ENCODE measurements around the gene TTC7B. TPM values are rescaled to one million over a fixed set of nuclear protein-coding genes. Genes with fewer than 3 reads are reported as not detected.

Gene TTC7B
- polyA plus RNA-seq, 1 donor (not counting 4 experiments of a cell fraction or from before 2014, with no cell fraction given): 21.4 TPM

DNA sequence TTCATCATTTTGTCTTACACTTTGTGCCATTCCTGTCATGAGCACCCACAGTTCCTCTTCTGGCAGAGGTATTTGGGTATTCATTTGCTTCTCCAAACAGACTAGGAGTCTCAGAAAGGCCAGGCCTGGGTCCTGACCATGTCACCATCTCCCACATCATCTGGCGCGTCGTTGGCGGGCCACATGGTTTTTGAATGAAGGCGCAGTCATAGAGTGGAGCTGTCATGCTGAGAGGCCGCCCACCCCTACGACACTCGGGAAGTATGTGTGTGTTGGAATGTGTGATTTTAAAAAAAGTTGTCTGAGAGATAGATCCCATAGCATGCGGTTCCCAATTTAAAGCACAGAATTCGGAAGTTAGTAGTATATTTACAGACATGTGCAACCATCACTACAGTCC, 15.6 kb upstream of the TTC7B start:
- Histone ChIP-seq H3K4me3 (ENCODE audit: control insufficient read depth in 2 of 3, extremely low read depth in 1 of 3, insufficient read depth in 2 of 3, low read depth in 1 of 3, low read length in 3 of 3) (no peak overlapping the region), H3K9me3 (ENCODE audit: control insufficient read depth, low read depth, low read length) (no peaks in the 10 kb centered on the region), H2AFZ (ENCODE audit: control insufficient read depth, low read length) (no peak overlapping the region), H3K27me3 (ENCODE audit: control insufficient read depth, extremely low read depth, insufficient read depth, low read length) (no peaks in the 10 kb centered on the region), H4K20me1 (ENCODE audit: control insufficient read depth, extremely low read depth, insufficient read depth, low read length) (no peaks in the 10 kb centered on the region), H3K4me2 (ENCODE audit: control insufficient read depth, extremely low read depth, insufficient read depth, low read depth, low read length) (no peak overlapping the region), H3K27ac (ENCODE audit: control insufficient read depth, insufficient read depth, low read length) (no peak overlapping the region), H3K4me1 (ENCODE audit: control insufficient read depth, extremely low read depth, insufficient read depth, low read length) (peaks cover 8% of the 10 kb centered on the region), H3K36me3 (ENCODE audit: control insufficient read depth in 2 of 2, extremely low read depth in 1 of 2, insufficient read depth in 2 of 2, low read length in 2 of 2) (no peaks in the 10 kb centered on the region), H3K9ac (ENCODE audit: control insufficient read depth, extremely low read depth, insufficient read depth, low read length) (no peak overlapping the region), H3K79me2 (ENCODE audit: control insufficient read depth, insufficient read depth, low read length) (no peaks in the 10 kb centered on the region), H3K9me1 (ENCODE audit: control insufficient read depth, extremely low read depth, insufficient read depth, low read length) (no peaks in the 10 kb centered on the region)
- DNase-seq (ENCODE audit: low read depth, low spot score) (no peak), FAIRE-seq (no peak)
- dilution Hi-C loops (cut with MboI; ENCODE audit: extremely low pct_ligation_motif_present, low sequenced_read_pairs): no loop called here
- TF ChIP-seq, protein P1, sequence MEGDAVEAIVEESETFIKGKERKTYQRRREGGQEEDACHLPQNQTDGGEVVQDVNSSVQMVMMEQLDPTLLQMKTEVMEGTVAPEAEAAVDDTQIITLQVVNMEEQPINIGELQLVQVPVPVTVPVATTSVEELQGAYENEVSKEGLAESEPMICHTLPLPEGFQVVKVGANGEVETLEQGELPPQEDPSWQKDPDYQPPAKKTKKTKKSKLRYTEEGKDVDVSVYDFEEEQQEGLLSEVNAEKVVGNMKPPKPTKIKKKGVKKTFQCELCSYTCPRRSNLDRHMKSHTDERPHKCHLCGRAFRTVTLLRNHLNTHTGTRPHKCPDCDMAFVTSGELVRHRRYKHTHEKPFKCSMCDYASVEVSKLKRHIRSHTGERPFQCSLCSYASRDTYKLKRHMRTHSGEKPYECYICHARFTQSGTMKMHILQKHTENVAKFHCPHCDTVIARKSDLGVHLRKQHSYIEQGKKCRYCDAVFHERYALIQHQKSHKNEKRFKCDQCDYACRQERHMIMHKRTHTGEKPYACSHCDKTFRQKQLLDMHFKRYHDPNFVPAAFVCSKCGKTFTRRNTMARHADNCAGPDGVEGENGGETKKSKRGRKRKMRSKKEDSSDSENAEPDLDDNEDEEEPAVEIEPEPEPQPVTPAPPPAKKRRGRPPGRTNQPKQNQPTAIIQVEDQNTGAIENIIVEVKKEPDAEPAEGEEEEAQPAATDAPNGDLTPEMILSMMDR (optimal IDR thresholded peaks at IDR 0.05 in 1 of 3, IDR thresholded peaks at IDR 0.05 in 1 of 3, conservative IDR thresholded peaks at IDR 0.05 in 1 of 3; ENCODE audit: extremely low read depth in 1 of 3, insufficient read depth in 2 of 3, low read length in 3 of 3): no peak
- no peak for TF ChIP-seq EZH2 (IDR thresholded peaks at IDR 0.05; ENCODE audit: low read length)

DNA sequence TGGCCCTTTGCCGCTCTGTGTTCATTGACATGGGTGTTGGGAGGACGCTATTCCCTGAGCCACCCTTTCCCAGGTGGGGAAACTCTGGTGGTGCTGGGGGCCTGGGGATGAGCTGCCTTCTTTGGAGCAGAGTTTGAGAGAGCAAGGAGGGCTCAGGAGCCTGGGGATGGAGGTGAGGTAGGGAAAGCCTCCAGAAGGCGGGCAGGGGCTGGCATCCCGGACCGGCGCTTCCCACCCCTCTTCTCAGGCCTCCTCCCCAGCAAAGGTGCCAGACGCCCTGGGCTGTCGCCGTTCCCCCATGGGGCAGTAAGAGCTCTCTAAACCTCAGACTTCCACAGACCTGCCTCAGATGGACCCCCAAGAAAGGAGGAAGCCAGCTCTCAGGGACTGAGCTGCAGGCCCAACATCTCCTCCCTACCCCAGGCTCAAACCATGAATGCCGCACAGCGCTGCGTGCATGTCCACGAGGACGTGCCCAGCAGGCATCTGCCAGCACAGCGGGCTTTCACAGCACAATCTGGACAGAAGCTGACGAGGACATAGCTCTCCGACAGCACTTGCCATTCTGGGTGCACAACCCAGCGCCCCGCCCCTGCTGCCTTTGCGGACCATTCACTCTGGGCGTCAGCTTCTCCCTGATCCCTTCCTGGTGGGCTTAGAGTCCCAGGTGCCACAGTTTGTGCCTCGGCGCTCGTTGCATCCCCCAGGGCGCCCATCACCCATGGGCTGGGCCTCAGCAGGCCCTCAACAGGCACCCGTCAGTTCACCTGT, 14.9 kb upstream of the TTC7B start:
- H3K9ac ChIP-seq (ENCODE audit: control insufficient read depth, extremely low read depth, insufficient read depth, low read length): no peak overlapping the region
- H3K4me3 ChIP-seq (ENCODE audit: control insufficient read depth in 2 of 3, extremely low read depth in 1 of 3, insufficient read depth in 2 of 3, low read depth in 1 of 3, low read length in 3 of 3): no peak overlapping the region
- no peaks in the 10 kb centered on the region for H3K9me3 ChIP-seq (ENCODE audit: control insufficient read depth, low read depth, low read length)
- H3K27me3 ChIP-seq (ENCODE audit: control insufficient read depth, extremely low read depth, insufficient read depth, low read length): no peaks in the 10 kb centered on the region
- H3K4me1 ChIP-seq (ENCODE audit: control insufficient read depth, extremely low read depth, insufficient read depth, low read length): peaks cover 8% of the 10 kb centered on the region
- dilution Hi-C loops (cut with MboI; ENCODE audit: extremely low pct_ligation_motif_present, low sequenced_read_pairs): no loop called here
- H2AFZ ChIP-seq (ENCODE audit: control insufficient read depth, low read length): no peak overlapping the region
- no peaks in the 10 kb centered on the region for H3K36me3 ChIP-seq (ENCODE audit: control insufficient read depth in 2 of 2, extremely low read depth in 1 of 2, insufficient read depth in 2 of 2, low read length in 2 of 2)
- H3K79me2 ChIP-seq (ENCODE audit: control insufficient read depth, insufficient read depth, low read length): no peaks in the 10 kb centered on the region
- no peak for TF ChIP-seq EZH2 (IDR thresholded peaks at IDR 0.05; ENCODE audit: low read length)
- TF ChIP-seq, protein P1 (optimal IDR thresholded peaks at IDR 0.05 in 1 of 3, IDR thresholded peaks at IDR 0.05 in 1 of 3, conservative IDR thresholded peaks at IDR 0.05 in 1 of 3; ENCODE audit: extremely low read depth in 1 of 3, insufficient read depth in 2 of 3, low read length in 3 of 3): no peak
- DNase-seq (ENCODE audit: low read depth, low spot score): no peak
- no peak overlapping the region for H3K4me2 ChIP-seq (ENCODE audit: control insufficient read depth, extremely low read depth, insufficient read depth, low read depth, low read length)
- H3K9me1 ChIP-seq (ENCODE audit: control insufficient read depth, extremely low read depth, insufficient read depth, low read length): no peaks in the 10 kb centered on the region
- H4K20me1 ChIP-seq (ENCODE audit: control insufficient read depth, extremely low read depth, insufficient read depth, low read length): no peaks in the 10 kb centered on the region
- FAIRE-seq: no peak
- H3K27ac ChIP-seq (ENCODE audit: control insufficient read depth, insufficient read depth, low read length): no peak overlapping the region

Data from keratinocyte (primary cell).